ENCODE data around the gene USP30.

The USP30 gene

DNA sequence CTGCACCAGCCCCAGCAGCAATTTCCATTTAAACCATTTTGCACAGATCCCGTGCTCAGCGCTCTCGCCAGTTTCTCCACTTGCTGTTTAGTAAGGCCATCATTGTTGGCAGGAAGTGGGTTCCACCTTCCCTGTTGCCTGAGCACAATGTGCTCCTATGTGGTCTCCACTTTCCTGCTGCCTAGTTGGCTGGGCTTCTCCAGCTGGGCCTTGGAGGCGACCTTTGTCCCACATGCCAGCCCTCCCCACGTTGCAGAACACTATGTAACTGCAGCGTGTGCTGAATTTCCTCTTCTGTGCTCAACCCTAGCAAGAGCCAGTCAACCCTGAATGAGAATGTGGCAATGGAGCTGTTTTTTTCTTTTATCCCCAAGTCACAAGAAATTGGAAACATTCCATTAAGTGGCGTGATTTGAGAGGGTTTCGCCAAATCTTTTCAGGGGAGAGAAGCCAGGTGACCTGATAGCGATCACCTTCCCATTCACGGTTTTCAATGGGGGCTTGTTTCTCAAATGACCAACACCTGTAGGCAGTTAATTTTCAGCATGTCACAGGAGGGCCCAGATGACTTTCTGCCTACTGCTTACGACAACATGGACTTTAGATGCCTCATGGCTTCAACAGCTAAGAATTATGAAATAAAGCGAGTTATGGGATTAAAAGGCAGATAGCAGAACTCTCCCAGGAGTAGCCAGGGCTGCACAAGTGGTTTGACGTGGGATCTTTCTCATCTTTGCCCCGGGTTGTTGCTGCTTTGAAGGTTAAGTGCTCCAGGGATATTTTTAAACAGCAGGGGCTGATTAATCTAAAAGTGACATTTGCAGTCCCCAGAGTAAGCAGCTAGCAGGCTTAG, 63.6 kb downstream of the USP30 start, which contains the start of gene ACACB:
TSS of gene ACACB (plus strand) at position 830 of the 853 bp plus-strand sequence. CDS start 22,819 bp downstream, outside the sequence.
- no peaks in the 10 kb centered on the region for H3K9me3 ChIP-seq
- no peak within 1 kb of the TSS for H3K27ac ChIP-seq
- H3K27me3 ChIP-seq = no peaks in the 10 kb centered on the region
- no peak within 1 kb of the TSS for H3K4me3 ChIP-seq (ENCODE audit: low read depth in 1 of 2, low read length in 1 of 2)
- peaks cover 14 to 23% of the 10 kb centered on the region in 2 experiments for H3K4me1 ChIP-seq (ENCODE audit: control insufficient read depth in 1 of 2, insufficient read depth in 1 of 2, low read depth in 1 of 2, low read length in 1 of 2)
- H3K36me3 ChIP-seq = no peaks in the 10 kb centered on the region
- TF ChIP-seq, protein P1, sequence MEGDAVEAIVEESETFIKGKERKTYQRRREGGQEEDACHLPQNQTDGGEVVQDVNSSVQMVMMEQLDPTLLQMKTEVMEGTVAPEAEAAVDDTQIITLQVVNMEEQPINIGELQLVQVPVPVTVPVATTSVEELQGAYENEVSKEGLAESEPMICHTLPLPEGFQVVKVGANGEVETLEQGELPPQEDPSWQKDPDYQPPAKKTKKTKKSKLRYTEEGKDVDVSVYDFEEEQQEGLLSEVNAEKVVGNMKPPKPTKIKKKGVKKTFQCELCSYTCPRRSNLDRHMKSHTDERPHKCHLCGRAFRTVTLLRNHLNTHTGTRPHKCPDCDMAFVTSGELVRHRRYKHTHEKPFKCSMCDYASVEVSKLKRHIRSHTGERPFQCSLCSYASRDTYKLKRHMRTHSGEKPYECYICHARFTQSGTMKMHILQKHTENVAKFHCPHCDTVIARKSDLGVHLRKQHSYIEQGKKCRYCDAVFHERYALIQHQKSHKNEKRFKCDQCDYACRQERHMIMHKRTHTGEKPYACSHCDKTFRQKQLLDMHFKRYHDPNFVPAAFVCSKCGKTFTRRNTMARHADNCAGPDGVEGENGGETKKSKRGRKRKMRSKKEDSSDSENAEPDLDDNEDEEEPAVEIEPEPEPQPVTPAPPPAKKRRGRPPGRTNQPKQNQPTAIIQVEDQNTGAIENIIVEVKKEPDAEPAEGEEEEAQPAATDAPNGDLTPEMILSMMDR (IDR thresholded peaks at IDR 0.05) = no peak

DNA sequence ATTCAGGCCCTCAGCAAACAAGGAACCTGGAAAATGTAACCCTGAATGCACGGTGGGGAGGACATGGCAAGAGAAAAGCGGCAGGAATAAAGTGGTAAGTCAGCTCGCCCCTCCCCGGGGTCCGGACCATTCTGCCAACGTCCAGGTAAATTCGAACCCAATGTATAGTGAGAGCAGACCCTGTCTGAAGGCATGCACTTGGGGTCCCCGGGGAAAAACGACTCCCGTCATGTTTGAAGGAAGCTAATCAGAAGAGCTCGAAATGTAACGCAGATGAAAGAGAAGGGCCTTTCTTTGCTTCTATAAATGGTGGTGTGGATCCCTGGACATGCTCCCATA, 64.2 kb downstream of the USP30 start:
- H3K4me3 ChIP-seq (ENCODE audit: low read depth in 1 of 2, low read length in 1 of 2) = no peak overlapping the region

DNA sequence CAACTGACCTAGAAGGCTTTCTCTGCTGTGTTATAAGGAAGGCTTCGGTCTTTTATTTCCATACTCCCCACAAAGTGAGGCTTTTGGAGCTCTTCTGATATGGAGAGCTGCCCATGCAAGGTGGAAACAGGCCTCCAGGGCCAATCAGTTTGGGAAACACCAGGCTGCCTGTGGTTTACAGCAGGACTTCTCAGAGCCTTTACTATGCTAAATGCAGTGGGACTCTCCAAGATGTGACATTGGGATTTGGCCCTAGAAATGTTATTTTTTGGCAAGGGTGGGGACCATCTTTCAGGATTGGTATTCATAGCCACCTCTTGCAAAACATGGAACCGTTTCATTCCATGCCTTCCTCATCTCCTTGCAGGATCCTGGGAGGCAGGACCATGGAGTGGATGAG, 67.7 kb downstream of the USP30 start:
- H3K27me3 ChIP-seq = no peaks in the 10 kb centered on the region
- no peaks in the 10 kb centered on the region for H3K36me3 ChIP-seq
- no peak overlapping the region for H3K27ac ChIP-seq
- TF ChIP-seq, protein P1 (IDR thresholded peaks at IDR 0.05) = no peak
- H3K4me1 ChIP-seq (ENCODE audit: control insufficient read depth in 1 of 2, insufficient read depth in 1 of 2, low read depth in 1 of 2, low read length in 1 of 2) = peaks cover 10 to 16% of the 10 kb centered on the region in 2 experiments
- no peak overlapping the region for H3K4me3 ChIP-seq (ENCODE audit: low read depth in 1 of 2, low read length in 1 of 2)
- H3K9me3 ChIP-seq = no peaks in the 10 kb centered on the region

More for the DNA sequence above, 64.2 kb downstream of the USP30 start:
- Histone ChIP-seq H3K4me1 (ENCODE audit: control insufficient read depth in 1 of 2, insufficient read depth in 1 of 2, low read depth in 1 of 2, low read length in 1 of 2) (peaks cover 13 to 20% of the 10 kb centered on the region in 2 experiments), H3K9me3 (no peaks in the 10 kb centered on the region), H3K27ac (no peak overlapping the region), H3K27me3 (no peaks in the 10 kb centered on the region), H3K36me3 (no peaks in the 10 kb centered on the region)
- TF ChIP-seq, protein P1 (IDR thresholded peaks at IDR 0.05) = no peak

DNA sequence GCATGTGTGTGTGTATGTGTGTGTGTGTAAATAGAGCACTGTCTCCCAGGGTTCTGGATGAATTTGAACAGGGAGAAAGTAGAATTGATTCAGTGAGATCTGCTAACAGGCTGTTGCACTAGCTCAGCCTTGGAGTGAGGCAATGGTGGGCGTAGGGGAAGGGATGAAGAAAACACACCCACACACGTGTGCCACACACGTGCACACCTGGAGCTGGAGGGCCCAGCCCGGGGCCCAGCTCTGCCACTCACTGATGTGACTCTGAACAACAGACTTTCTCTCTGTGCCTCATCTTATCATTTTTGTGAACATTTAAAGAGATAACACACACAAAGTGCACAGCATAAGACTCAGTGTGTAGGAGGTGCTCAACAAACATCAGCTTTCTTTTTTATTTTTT, 68.2 kb downstream of the USP30 start:
- TF ChIP-seq, protein P1 (IDR thresholded peaks at IDR 0.05) = no peak
- no peaks in the 10 kb centered on the region for H3K27me3 ChIP-seq
- no peaks in the 10 kb centered on the region for H3K36me3 ChIP-seq
- peaks cover 7 to 11% of the 10 kb centered on the region in 2 experiments for H3K4me1 ChIP-seq (ENCODE audit: control insufficient read depth in 1 of 2, insufficient read depth in 1 of 2, low read depth in 1 of 2, low read length in 1 of 2)
- H3K4me3 ChIP-seq (ENCODE audit: low read depth in 1 of 2, low read length in 1 of 2) = no peak overlapping the region
- no peaks in the 10 kb centered on the region for H3K9me3 ChIP-seq
- H3K27ac ChIP-seq = no peak overlapping the region

DNA sequence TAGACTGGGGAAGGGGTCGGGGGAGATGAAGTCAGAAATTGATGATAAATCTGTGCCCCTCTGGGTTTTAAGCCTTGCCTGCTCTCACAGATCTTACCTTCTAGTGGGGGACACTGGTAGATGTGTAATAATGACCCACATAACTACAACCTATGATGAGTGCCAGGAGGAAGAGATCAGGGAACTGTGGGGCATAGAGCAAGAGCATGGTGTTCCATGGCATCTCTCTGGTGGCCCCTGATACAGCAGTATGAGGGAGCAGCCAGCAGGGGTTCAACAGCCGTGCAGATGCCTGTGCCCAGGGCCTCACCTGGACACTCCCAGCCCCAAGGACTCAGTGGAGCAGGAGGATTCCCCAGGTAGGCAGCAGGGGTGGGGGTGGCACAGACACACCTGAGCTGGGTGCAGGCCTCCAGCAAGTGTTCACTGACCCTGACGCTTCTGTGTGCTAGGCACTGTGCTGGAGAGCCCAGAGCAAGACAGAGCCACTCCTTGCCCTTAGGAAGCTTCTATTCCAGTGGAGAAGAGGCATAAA, 69.0 kb downstream of the USP30 start:
- H3K27me3 ChIP-seq = no peaks in the 10 kb centered on the region
- H3K36me3 ChIP-seq = no peaks in the 10 kb centered on the region
- TF ChIP-seq, protein P1 (IDR thresholded peaks at IDR 0.05) = no peak

More for the DNA sequence above, 69.0 kb downstream of the USP30 start:
- Histone ChIP-seq H3K9me3 (no peaks in the 10 kb centered on the region), H3K27ac (no peak overlapping the region), H3K4me1 (ENCODE audit: control insufficient read depth in 1 of 2, insufficient read depth in 1 of 2, low read depth in 1 of 2, low read length in 1 of 2) (peaks cover 0 to 3% of the 10 kb centered on the region in 2 experiments), H3K4me3 (ENCODE audit: low read depth in 1 of 2, low read length in 1 of 2) (no peak overlapping the region)

Data from neutrophil (primary cell).